ENCODE measurements around the gene SLC15A4.
"Not testable (repeated sequence)": the region's sequence is repeated elsewhere in the genome, so short reads cannot be mapped to it uniquely, and the experiment has no call there.

The SLC15A4 gene

GRCh38 chr12:128844031-128844635, 20.4 kb upstream of the SLC15A4 start:
- DNase-seq (ENCODE audit: low read depth in 2 of 2), result no peak

DNA sequence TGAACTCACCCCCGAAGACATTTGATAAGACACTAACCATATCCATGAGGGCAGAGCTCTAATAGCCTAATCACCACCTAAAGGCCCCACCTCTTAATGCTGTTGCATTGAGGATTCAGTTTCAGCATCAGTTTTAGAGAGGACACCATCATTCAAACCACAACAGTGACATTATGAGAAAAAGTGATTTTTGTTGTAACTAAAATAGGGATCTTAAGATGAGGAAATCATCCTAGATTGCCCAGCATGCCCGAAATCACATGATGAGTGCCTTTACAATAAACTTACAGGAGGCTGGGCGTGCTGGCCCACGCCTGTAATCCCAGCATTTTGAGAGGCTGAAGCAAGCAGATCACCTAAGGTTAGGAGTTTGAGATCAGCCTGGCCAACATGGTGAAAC, 19.8 kb upstream of the SLC15A4 start:
- no peak for DNase-seq (ENCODE audit: low read depth in 2 of 2)

DNA sequence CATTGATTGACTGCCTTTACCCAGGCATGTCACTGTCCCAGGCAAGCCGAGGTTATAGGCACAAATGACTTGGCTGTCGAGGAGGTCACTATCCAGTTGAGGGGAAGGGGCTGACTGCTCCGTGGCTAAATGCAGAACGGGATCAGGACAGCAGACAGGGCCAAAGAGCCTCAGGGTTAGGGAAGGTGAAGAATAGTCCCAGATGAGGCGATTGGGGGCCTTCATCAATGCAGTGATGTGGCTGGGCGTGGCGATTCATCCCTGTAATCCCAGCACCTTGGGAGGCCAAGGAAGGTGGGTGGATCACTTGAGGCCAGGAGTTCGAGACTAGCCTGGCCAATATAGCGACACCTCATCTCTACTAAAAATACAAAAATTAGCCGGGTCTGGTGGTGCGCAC, 18.8 kb upstream of the SLC15A4 start:
- DNase-seq (ENCODE audit: low read depth in 2 of 2), result no peak

DNA sequence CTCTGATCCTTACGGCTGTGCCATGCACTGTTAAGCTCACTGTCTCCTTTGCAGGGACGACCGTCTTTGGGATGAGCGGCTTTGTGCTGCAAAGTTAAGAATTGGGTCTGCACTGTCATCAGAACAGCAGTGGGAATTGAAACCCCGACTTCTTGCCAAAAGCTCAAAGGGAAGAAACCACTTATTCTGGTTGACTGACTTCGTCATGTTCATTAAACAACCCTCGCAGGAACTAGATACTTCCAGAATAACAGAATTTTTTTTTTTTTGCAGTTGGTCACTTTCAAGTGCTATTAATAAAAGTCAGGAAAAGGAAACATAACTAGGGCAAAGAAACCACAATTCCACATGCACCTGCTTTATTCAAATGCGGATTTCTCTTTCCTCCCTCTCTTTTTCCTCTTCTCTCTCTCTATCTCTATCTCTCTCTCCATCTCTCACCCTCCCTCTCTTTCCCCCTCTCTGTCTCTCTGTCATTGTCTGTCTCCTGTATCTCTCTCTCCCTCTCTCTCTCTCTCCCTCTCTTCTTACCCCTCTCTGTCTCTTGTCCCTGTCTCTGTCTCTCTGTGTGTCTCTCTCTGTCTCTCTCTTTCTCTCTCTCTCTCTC, 17.2 kb upstream of the SLC15A4 start:
- no peak for DNase-seq (ENCODE audit: low read depth in 2 of 2)

DNA sequence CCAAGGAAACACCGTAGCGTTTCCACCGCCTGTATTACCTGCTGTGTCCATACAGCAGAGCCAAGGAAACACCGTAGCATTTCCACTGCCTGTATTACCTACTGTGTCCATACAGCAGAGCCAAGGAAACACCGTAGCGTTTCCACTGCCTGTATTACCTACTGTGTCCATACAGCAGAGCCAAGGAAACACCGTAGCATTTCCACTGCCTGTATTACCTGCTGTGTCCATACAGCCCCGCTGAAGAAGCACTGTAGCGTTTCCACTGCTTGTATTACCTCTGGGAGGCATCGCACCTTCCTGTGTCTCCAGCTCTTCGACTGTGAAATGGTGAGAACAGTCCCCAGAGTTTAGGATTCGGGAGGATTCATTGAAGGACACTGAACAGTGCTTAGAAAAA, 16.1 kb upstream of the SLC15A4 start:
- DNase-seq (ENCODE audit: low read depth in 2 of 2), result not testable (repeated sequence)

DNA sequence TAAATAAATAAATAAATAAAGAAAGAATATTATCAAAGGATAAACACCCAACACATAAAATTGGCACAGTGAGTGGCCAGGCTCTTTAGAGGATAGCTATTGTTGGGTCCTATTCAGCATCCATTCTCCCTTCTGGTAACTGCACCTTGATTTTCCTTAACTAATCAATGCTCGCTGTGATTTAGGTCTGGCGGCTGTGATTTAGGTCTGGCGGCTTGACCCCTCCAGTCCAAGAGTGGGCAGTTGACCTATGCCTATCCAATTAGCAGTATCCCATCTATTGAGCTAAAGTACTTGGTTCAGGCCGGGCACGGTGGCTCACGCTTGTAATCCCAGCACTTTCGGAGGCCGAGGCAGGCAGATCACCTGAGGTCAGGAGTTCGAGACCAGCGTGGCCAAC, 9.7 kb upstream of the SLC15A4 start:
- no peak for DNase-seq (ENCODE audit: low read depth in 2 of 2)

- no peak for DNase-seq (ENCODE audit: low read depth in 2 of 2)
These were observed 6.7 kb upstream of the SLC15A4 start for GRCh38 chr12:128830505-128830893.

GRCh38 chr12:128829861-128830504, 6.2 kb upstream of the SLC15A4 start:
- no peak for DNase-seq (ENCODE audit: low read depth in 2 of 2)

DNA sequence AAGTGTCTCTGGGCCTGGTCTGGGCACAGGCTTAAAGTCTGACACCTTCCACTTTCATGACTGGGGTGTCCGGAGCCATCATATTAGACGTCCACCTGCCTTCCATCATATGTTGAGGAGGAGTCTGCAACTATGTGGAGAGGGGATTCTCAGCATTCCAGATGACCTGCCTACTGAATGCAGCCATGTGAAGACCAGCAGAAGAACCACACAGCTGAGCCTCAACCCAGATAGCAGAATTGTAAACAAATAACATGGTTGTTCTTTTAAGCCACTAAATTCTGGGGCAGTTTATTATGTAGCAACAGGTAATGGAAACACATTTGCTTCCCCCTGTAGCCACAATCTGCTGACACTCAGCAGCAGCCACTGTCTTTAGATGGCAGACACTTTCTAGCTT, 4.0 kb upstream of the SLC15A4 start:
- DNase-seq (ENCODE audit: low read depth in 2 of 2), result no peak

DNA sequence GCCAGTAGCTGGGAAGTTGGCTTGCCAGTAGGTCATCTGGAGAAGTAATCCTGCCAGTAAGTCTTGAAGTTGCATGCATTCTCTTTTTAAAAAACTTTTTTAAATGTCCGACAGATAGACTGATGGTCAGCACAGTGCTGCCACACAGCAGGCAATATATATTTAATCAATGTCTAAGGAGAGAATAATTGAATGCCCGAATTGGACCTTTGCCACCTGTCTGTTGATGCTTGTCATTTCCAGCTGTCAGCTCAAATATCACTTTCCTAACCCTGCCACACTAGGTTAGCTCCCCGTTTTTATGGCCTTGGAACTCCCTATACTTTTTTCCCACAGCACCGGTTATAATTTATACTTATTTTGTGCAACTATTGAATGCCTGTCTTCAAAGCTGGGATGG, 2.1 kb upstream of the SLC15A4 start:
- DNase-seq (ENCODE audit: low read depth in 2 of 2), result no peak

GRCh38 chr12:128823216-128823915, 392 bp downstream of the SLC15A4 start:
- DNase-seq (ENCODE audit: low read depth in 2 of 2), result no peak

- no peak for DNase-seq (ENCODE audit: low read depth in 2 of 2)
These were observed 2.9 kb downstream of the SLC15A4 start for GRCh38 chr12:128820723-128821432.

- DNase-seq (ENCODE audit: low read depth in 2 of 2), result no peak
These were observed 3.5 kb downstream of the SLC15A4 start for GRCh38 chr12:128820253-128820652.

- no peak for DNase-seq (ENCODE audit: low read depth in 2 of 2)
These were observed 4.2 kb downstream of the SLC15A4 start for GRCh38 chr12:128819293-128820144.

DNA sequence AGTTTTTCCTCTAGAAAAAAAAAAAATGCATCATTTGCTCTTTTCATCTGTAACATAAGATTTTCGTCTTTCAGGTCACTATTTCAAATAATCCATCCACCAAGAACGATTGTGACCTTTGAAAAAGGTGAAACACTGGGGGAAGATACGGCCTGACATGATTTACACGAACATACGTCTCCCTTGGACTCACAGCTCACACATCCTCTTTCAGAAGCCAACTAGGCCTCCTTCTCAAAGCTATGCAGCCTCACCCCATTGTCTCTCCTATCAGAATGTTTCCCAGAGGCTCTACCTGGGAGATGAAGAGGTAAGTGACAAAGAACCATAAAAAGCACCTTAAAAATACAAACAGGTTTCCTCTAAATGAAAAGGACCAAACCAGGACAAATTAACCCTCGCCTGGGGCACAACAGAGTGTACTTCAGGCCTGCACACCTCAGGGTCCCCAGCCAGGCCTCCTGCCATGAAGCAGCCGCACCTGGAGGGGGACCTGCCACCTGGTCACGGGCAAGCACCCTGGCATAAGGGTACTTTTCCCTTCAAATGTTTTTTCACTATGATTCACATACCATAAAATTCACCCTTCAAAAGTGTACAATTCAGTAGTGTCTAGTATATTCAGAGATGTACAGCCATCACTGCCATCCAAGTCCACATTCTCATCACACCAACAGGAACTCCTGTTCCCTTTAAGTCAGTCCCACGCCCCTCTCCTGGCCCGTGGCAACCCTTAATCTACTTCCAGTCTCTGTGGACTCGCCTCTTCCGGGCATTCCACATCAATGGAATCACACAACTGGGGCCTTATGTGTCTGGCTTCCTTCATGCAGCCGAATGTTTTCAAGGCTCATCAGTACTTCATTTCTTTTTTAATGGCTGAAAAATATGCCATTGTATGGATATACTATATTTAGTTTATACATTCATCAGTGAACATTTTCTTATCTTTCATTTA, 5.4 kb downstream of the SLC15A4 start:
- DNase-seq (ENCODE audit: low read depth in 2 of 2), result no peak

- no peak for DNase-seq (ENCODE audit: low read depth in 2 of 2)
These were observed 6.4 kb downstream of the SLC15A4 start for GRCh38 chr12:128817111-128818015.

DNA sequence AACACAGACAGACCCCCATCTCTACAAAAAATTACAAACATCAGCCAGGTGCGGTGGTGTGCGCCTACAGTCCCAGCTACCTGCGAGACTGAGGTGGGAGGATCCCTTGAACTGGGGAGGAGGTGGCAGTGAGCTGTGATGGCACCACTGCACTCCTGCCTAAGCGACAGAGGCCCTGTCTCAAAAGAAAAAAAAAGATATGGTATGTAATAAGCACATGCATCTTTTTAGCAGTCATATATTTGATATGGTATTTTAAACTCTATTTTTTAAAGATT, 7.2 kb downstream of the SLC15A4 start:
- no peak for DNase-seq (ENCODE audit: low read depth in 2 of 2)

GRCh38 chr12:128815779-128816642, 7.7 kb downstream of the SLC15A4 start:
- DNase-seq (ENCODE audit: low read depth in 2 of 2), result no peak

Data from fibroblast of skin of left quadriceps (primary cell).